GM12874 (cell line): ENCODE results near the gene HACD2.

Experiments used
- CTCF ChIP-seq: IDR thresholded peaks from 2 replicates; pipeline ENCODE4 v1.5.1; 2011; ENCODE audit warnings: low read depth, mild to moderate bottlenecking, control low read depth, low read length, moderate library complexity; ENCODE audit not compliant: insufficient read depth

Gene HACD2

GRCh38 chr3:123520656-123521055 lies 64.2 kb downstream of the HACD2 start:
- TF ChIP-seq CTCF, result no peak

DNA sequence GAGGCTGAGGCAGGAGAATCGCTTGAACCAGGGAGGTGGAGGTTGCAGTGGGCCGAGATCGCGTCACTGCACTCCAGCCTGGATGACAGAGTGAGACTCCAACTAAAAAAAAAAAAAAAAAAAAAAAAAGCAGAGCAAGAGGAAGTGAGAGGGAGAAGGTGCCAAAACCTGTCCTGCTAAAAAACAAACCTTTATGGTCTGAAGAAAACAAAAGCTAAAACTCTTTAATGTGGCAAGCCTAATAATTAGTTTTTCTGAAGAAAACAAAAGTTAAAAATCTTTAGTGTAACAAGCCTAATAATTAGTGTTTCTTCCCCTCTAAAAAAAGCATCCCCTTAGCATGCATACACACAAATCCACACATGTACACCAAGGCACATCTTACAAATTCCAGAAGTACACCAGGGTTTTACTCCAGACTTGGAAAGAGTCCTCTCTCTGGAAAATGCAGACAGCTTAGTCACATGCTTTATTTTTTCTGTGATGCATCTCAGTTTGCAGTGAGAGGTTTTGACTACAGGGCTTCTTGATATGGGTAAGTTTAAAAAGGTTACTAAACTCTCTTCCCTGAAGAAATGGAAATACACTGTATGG lies 65.9 kb downstream of the HACD2 start:
- TF ChIP-seq CTCF, result no peak

DNA sequence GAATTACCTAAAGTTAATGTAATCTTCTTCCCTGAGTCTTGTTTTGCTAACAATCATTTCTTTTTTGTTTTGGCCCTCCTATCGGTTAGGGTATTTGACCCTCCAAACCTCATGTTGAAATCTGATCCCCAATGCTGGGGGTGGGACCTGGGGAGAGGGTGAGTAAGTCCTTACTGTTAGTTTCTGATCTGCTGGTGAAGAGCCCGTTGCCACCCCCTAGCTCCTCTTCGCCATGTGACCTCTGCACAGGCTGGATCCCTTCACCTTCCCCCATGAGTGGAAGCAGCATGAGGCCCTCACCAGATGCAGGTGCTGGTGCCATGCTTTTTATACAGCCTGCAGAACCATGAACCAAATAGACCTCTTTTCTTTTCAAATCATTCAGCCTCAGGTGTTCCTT lies 73.1 kb downstream of the HACD2 start:
- no peak for TF ChIP-seq CTCF

- TF ChIP-seq CTCF, result no peak
Measured at GRCh38 chr3:123511084-123511483, 73.8 kb downstream of the HACD2 start.

GRCh38 chr3:123508178-123508577 lies 76.7 kb downstream of the HACD2 start:
- no peak for TF ChIP-seq CTCF

- no peak for TF ChIP-seq CTCF
Measured at GRCh38 chr3:123505820-123506219, 79.0 kb downstream of the HACD2 start.

DNA sequence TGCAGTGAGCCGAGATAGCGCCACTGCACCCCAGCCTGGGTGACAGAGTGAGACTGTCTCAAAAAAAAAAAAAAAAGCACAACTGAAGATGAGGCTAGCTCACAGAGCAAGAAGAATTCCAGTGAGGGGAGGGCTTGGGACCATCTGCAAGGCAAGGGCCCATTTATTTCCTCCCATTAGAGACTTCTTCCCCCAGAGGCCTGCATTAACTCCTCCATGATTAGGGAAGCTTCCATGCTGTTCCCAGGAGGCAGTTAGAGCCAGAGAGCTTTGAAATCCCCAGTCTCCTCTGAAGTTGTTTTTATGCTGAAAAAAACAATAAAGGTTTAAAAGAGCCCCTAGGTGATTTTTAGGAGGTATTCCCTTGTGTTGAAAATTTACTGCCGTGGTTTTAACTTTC lies 81.7 kb downstream of the HACD2 start:
- TF ChIP-seq CTCF, result no peak
